PC-9 (cell line): ENCODE results near the gene BCL11B. TPM values are rescaled to one million over a fixed set of nuclear protein-coding genes. Genes with fewer than 3 reads are reported as not detected.

ENCODE experiments used
- BruUV-seq: library from RNA; stranded (reverse); fragments of 400-500 nt; replicated peaks from 2 replicates; lab custom pipeline; 2021; lab: Mats Ljungman, UMichigan
- CTCF ChIA-PET: fragments of 300-600 bp; sonication (Branson Sonifier 250); formaldehyde crosslinking; loops from one replicate; lab custom pipeline; 2022; ENCODE audit warnings: antibody characterized with exemption; lab: Charles Lee
- POLR2A ChIA-PET: fragments of 300-600 bp; sonication (Branson Sonifier 250); formaldehyde crosslinking; loops from one replicate; lab custom pipeline; 2022; ENCODE audit warnings: antibody characterized with exemption; ENCODE audit not compliant: unreplicated experiment; lab: Charles Lee
- DNase-seq, 2 experiments: peaks; one replicate each; pipeline versions ENCODE4 v3.0.0 to v3.0.0-alpha.2; 2015 to 2022; ENCODE audit warnings: mixed read lengths in 1 of 2
- H2AFZ ChIP-seq: fragments of 200-600 bp; sonication (generic); 2 replicates; pipeline ENCODE4 v1.8.1; 2017; ENCODE audit warnings: antibody characterized with exemption
- H3F3A ChIP-seq: fragments of 200-600 bp; sonication (generic); 2 replicates; pipeline ENCODE4 v1.8.1; 2017; ENCODE audit warnings: antibody characterized with exemption, mild to moderate bottlenecking, low read depth; ENCODE audit not compliant: insufficient read depth
- H3K27ac ChIP-seq: fragments of 200-600 bp; sonication (generic); 2 replicates; pipeline ENCODE4 v1.6.1; 2016; ENCODE audit warnings: mixed run types
- H3K27me3 ChIP-seq: fragments of 200-600 bp; sonication (generic); 2 replicates; pipeline ENCODE4 v1.6.1; 2016; ENCODE audit warnings: low read depth, mixed run types; ENCODE audit not compliant: insufficient read depth
- H3K36me3 ChIP-seq: fragments of 200-600 bp; sonication (generic); 2 replicates; pipeline ENCODE4 v1.6.1; 2016; ENCODE audit warnings: low read depth, mixed run types
- H3K4me1 ChIP-seq: fragments of 200-600 bp; sonication (generic); replicated peaks from 2 replicates; pipeline ENCODE4 v1.6.1; 2016; ENCODE audit warnings: mixed run types; ENCODE audit not compliant: insufficient read depth
- H3K4me2 ChIP-seq: fragments of 200-600 bp; sonication (generic); 2 replicates; pipeline ENCODE4 v1.6.1; 2017; ENCODE audit warnings: mixed run types
- H3K4me3 ChIP-seq: fragments of 200-600 bp; sonication (generic); 2 replicates; pipeline ENCODE4 v1.6.1; 2016; ENCODE audit warnings: mixed run types
- H3K79me2 ChIP-seq: fragments of 200-600 bp; sonication (generic); 2 replicates; pipeline ENCODE4 v1.6.1; 2017; ENCODE audit warnings: low read depth, mixed run types
- H3K9me2 ChIP-seq: fragments of 200-600 bp; sonication (generic); 2 replicates; pipeline ENCODE4 v1.8.1; 2017; ENCODE audit warnings: mild to moderate bottlenecking; ENCODE audit not compliant: insufficient read depth
- H3K9me3 ChIP-seq: fragments of 200-600 bp; sonication (generic); 2 replicates; pipeline ENCODE4 v1.8.1; 2016; ENCODE audit warnings: low read depth; ENCODE audit not compliant: insufficient read depth
- H4K20me1 ChIP-seq: fragments of 200-600 bp; sonication (generic); 2 replicates; pipeline ENCODE4 v1.8.1; 2017; ENCODE audit not compliant: insufficient read depth
- EZH2 ChIP-seq: fragments of 200-600 bp; sonication (generic); IDR thresholded peaks from 2 replicates; pipeline ENCODE4 v1.8.0; 2017; ENCODE audit warnings: antibody characterized with exemption, low read depth
- intact Hi-C: fragments of 100-400 bp; cut with micrococcal nuclease; formaldehyde crosslinking; loops from one replicate; pipeline ENCODE4 v1.10.0; 2022; ENCODE audit not compliant: unreplicated experiment
- total RNA-seq: library from RNA; stranded (reverse); gene quantifications from 2 replicates; pipeline ENCODE4 v1.2.3, GENCODE V29; 2021
- TF ChIP-seq, protein P1 (sequence below): fragments of 200-600 bp; sonication (generic); conservative IDR thresholded peaks from 2 replicates; pipeline ENCODE4 v1.6.1; 2017; ENCODE audit warnings: mixed run types, antibody characterized with exemption, mild to moderate bottlenecking, moderate library complexity

BCL11B gene
- total RNA-seq, 1 experiment from 2014 or later, result not detected

DNA sequence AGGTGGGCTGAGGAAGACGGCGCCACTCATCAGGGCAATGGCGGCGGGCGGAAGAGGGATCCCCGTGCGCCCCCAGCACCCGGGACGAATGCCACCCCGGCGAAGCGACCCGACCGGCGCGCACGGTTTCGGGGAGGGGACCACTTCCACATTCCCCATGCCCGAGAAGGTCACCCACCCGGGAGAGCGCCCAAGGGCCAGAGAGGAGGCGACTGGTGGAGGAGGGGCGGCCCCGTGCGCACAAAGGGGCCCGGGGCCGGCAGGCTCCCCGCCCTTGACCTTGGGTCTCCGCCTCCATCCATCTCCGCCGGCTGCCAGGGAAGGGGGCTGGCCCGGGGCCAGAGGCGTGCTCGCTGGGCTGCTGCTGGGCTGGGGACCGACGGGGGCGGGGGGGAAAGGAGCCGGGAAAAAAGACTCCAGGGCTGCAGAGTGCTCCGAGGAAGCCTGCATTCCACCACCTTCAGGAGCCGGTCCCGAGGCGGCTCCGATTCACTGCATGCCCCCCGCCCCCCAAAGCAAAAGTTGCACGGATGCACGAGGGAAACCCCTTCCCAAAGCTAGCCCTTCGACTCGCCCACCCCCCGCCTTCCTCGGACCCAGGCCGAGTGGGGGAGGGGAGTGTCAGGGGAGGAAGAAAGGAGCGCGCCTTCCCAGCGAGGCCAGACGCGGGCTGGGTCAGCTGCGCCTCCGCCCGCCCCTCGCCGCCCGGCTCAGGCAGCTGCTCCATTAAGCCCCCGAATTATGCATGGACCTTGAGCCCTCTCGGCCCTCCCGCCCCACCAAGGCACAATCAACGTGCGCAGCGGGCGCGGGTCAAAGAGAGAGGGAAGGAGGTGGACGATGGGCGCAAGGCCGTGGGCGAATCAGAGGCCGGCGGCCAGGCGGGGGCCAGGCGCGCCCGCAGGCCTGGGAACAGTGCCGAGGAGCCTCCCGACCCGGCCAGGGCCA, 26.2 kb downstream of the BCL11B start:
- H3K27me3 ChIP-seq, result peaks cover 29% of the 10 kb centered on the region; the same call in 1 of the 2 replicates
- BruUV-seq, result no TSS peak
- H3K4me2 ChIP-seq, result no peak overlapping the region
- CTCF ChIA-PET, result no interaction called here
- no peak for DNase-seq
- POLR2A ChIA-PET, result no interaction called here
- no peak overlapping the region for H2AFZ ChIP-seq
- no peaks in the 10 kb centered on the region for H3K9me3 ChIP-seq
- H4K20me1 ChIP-seq, result no peaks in the 10 kb centered on the region
- H3K79me2 ChIP-seq, result no peaks in the 10 kb centered on the region
- H3F3A ChIP-seq, result no peaks in the 10 kb centered on the region
- H3K36me3 ChIP-seq, result no peaks in the 10 kb centered on the region
- H3K4me1 ChIP-seq, result no peaks in the 10 kb centered on the region
- no peak overlapping the region for H3K27ac ChIP-seq
- H3K9me2 ChIP-seq, result no peaks in the 10 kb centered on the region
- H3K4me3 ChIP-seq, result no peak overlapping the region
- TF ChIP-seq, protein P1, sequence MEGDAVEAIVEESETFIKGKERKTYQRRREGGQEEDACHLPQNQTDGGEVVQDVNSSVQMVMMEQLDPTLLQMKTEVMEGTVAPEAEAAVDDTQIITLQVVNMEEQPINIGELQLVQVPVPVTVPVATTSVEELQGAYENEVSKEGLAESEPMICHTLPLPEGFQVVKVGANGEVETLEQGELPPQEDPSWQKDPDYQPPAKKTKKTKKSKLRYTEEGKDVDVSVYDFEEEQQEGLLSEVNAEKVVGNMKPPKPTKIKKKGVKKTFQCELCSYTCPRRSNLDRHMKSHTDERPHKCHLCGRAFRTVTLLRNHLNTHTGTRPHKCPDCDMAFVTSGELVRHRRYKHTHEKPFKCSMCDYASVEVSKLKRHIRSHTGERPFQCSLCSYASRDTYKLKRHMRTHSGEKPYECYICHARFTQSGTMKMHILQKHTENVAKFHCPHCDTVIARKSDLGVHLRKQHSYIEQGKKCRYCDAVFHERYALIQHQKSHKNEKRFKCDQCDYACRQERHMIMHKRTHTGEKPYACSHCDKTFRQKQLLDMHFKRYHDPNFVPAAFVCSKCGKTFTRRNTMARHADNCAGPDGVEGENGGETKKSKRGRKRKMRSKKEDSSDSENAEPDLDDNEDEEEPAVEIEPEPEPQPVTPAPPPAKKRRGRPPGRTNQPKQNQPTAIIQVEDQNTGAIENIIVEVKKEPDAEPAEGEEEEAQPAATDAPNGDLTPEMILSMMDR, result no peak
- no peak for TF ChIP-seq EZH2
- intact Hi-C loops, result no loop called here

DNA sequence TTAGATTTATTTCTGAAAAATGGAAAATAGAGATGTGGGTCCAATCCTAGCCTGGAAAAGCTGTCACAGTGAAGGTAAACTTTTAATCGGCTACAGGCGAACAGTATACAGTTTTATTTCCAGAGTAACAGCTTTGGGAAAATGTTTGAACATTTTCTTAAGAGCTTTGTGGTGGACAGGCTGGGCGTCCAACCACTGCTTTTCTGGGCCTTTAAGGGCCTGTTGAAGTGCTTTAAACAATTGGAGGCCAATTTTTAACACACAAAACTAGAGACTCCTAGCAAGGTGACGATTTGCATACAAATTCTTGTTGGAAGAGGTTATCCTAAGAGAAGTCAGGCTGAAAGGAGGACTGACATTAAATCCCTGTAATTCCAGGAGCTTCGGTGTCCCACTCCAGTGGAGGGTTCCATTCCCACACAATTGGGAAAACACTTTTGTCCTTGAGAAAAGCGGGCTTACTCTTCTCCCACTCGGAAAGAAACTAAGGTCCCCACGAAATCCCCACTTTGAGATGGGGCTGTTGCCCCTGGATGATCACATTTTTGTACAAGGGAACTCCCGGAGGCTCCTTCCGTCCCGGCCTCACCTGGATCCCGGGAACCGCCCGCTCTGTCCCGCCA, 26.9 kb downstream of the BCL11B start:
- H3K9me3 ChIP-seq, result no peaks in the 10 kb centered on the region
- no peak overlapping the region for H2AFZ ChIP-seq
- H3F3A ChIP-seq, result no peaks in the 10 kb centered on the region
- H4K20me1 ChIP-seq, result no peaks in the 10 kb centered on the region
- intact Hi-C loops, result no loop called here
- no peak overlapping the region for H3K4me2 ChIP-seq
- BruUV-seq, result no TSS peak
- H3K27me3 ChIP-seq, result peaks cover 33% of the 10 kb centered on the region; the same call in 1 of the 2 replicates
- H3K4me1 ChIP-seq, result no peaks in the 10 kb centered on the region
- no peaks in the 10 kb centered on the region for H3K36me3 ChIP-seq
- H3K9me2 ChIP-seq, result no peaks in the 10 kb centered on the region
- POLR2A ChIA-PET, result no interaction called here
- CTCF ChIA-PET, result no interaction called here
- H3K79me2 ChIP-seq, result no peaks in the 10 kb centered on the region
- TF ChIP-seq, protein P1, result no peak
- no peak for TF ChIP-seq EZH2
- no peak overlapping the region for H3K27ac ChIP-seq
- no peak overlapping the region for H3K4me3 ChIP-seq
- no peak for DNase-seq

DNA sequence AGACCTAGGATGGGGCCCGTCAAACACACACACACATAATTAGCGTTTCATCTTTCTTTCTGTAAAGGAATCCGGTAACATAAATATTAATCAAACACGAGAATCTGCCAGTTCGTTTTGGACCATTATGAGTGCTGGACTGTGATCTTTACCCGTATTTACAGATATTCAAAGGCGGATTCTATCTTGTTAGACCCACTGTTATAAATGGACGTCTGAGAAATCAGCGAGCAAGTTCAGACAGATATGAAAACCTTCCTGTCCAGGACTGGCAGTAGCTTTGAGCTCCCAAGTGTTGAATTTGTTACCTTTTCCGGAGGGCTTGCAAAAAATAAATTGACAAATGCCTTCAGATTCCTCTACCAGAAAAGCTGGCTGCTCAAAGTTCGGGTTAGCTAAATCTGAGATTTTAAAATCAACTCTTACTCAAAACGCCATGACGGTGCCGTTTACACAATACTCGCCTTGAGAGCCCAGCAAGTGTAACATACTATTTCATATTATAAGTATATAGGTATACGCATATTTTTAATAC, 27.6 kb downstream of the BCL11B start:
- Histone ChIP-seq H3K9me3 (no peaks in the 10 kb centered on the region), H3K4me3 (no peak overlapping the region), H3K79me2 (no peaks in the 10 kb centered on the region), H3K9me2 (no peaks in the 10 kb centered on the region), H3K27ac (no peak overlapping the region), H4K20me1 (no peaks in the 10 kb centered on the region), H2AFZ (no peak overlapping the region), H3K27me3 (peaks cover 30% of the 10 kb centered on the region; the same call in 1 of the 2 replicates), H3K4me2 (no peak overlapping the region), H3F3A (no peaks in the 10 kb centered on the region), H3K36me3 (no peaks in the 10 kb centered on the region), H3K4me1 (no peaks in the 10 kb centered on the region)
- no TSS peak for BruUV-seq
- no peak for TF ChIP-seq EZH2
- TF ChIP-seq, protein P1, result no peak
- POLR2A ChIA-PET, result no interaction called here
- intact Hi-C loops, result no loop called here
- CTCF ChIA-PET, result no interaction called here
- DNase-seq, result no peak
